Stimulated activated CD4-positive, alpha-beta T cell treated with anti-CD3 and anti-CD28 coated beads, Interleukin-1b, Interleukin-23, amount 100 ng/mL, for 1 hour (primary cell): ENCODE data around the gene BMP8B.

Experiments used
- DNase-seq, 2 donors: peaks; one replicate each; pipeline ENCODE4 v3.0.0-alpha.2; 2020; ENCODE audit warnings: low read depth in 2 of 2

BMP8B gene

GRCh38 chr1:39759436-39759726, 29.3 kb downstream of the BMP8B start:
- no peak for DNase-seq

DNA sequence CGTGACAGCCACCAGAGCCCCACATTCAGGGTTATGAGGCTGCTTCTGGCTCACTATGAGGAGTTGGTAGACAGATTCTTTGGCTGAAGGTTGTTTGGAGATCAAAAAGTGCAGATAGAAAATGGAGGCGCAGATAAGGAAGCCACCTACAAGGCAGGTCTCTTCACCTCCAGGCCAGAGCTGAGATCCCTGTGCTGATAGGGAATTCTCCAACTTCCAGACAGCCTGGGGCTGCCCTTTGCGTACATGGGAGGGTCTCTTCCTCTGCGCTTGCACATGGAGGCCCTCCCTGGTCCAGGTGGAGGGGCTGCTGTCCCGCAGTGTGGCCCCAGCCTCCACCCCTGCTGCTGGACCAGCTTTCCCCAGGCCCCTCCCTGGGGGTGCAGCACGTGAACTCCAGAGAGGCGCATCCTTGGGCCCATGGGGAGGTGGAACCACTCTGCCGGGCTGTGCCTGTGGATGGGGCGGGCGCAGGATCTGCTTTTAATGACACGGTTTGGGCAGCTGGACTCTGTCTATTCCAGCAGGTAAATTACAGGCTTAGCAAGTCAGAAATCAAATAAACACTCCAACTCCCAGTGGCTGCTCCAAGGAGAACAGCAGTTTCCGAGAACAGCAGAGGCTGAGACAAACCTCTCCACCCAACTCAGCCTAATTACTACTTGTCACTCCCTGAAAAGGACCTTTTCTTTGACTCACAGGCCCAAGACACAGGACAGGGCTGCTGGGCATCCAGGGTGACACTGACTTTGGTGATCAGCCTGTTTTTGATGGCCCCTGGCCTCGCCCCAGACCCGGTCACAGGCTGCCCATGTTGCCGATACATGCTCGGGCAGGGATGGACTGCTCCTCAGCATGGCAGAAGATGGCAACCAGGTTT, 29.9 kb downstream of the BMP8B start:
- no peak for DNase-seq

DNA sequence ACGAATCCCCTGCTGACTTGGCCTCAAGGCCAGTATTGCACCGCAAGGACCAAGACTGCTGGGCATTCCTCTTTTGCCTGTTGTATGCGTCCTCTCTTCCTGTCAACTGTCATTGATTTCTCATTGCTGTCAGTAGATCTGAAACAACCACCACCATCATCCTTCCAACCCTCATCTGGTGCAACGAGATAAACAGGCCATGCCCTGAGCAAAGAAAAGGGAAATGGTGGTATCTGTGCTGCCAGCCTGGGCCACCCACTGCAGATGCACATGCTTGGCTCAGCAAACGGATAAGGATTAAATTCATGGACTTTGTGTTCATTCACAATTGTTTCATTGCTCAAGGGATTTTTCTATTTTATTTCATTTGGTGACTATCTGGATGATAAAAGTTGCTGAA, 31.2 kb downstream of the BMP8B start:
- DNase-seq = no peak

DNA sequence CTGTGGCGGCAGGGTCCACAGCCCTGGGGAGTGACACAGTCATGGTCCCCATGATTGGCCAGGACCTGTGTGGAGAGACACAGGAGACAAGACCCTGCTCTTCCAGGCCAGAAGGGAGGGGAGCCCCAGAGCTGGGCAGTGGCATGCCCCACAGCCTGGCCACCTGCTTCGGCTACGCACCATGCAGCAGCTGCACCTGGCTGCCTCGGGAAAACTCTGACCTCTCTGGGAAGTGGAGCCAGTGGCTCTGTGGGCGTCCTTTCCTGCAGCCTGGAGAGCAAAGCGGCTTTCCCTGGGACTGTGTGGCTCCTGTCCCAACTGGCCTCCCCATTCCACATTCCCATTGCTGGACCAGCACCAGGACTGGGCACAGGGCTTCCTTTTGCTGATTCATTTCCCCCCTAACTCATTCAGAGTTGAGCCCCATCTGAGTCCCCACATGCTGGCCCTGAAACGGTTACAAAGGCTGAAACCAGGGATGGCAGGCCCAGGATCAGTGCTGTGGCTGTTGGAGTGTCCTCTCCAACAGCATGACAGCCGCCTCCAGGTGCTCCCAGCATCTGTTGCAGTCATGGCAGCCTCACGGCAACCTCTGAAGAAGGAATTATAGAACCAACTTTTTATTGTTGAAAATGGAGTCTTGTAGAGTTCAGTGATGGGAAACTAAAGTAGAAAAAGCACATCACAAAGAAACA, 32.6 kb downstream of the BMP8B start:
- no peak for DNase-seq

- DNase-seq = no peak
These were observed 33.7 kb downstream of the BMP8B start for GRCh38 chr1:39754906-39755504.

DNA sequence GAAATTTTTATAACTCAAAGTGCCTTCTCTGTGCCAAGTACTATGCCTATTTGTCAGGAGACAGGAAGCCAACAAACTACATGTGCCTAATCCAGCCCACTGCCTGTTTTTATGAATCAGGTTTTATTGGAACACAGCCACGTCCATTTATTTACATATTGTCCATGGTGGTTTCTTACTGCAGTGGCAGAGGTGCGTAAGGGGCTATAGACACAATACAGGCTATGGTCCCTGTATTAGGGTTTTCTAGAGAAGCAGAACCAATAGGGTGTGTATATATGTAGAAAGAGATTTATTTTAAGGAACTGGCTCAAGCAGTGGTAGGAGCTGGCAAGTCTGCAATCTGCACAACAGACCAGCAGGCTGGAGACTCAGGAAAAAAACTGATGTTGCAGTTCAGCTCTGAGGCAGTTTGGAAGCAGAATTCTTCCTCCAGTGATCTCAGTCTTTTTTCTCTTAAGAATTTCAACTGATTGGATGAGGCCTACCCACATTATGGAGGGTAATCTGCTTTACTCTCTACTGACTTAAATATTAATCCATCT, 34.6 kb downstream of the BMP8B start:
- DNase-seq = no peak

GRCh38 chr1:39753132-39754025, 35.3 kb downstream of the BMP8B start:
- no peak for DNase-seq

DNA sequence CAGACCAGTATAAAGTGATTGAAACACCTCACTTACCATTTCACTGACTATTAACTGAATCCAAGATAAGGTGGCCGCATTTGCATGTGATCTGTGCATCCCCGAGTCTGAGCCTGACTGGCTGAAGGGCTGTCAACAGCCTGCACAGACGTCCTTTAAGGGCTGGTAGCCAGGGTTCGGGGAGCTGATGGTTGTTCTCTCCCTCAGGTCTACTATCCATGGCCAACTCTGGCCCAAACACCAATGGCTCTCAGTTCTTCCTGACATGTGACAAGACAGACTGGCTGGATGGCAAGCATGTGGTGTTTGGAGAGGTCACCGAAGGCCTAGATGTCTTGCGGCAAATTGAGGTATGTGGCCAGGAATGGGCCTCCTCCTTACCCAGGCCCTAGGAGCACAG, 36.0 kb downstream of the BMP8B start:
- DNase-seq = no peak

- no peak for DNase-seq
These were observed 37.1 kb downstream of the BMP8B start for GRCh38 chr1:39751595-39751994.

DNA sequence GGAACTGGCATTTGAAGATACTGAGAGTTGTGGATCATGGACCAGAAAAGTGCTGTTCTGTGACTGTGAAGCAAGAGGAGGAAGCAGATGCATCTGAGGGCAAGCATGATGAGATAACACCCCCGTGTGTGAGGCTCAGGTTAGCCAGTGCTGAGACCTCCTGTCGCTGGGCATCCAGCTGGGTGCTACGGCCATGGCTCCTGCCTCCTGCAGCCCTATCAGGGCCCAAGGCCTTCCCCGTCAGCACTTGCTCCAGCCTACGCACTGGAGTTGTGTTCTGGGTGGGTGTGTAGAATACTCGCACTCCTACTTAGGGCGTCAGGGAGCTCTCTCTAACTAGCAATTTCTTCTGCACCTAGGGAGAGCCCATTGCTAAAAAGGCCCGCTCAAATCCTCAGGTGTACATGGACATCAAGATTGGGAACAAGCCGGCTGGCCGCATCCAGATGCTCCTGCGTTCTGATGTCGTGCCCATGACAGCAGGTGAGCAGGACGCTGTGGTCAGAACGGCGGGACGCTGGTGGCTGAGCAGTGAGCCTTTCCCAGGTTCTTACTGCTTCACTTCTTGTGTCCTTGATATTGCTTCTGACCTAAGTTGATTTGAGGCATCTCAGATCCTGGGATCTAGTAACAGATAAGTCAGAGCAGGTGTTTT, 43.5 kb downstream of the BMP8B start:
- DNase-seq = no peak

DNA sequence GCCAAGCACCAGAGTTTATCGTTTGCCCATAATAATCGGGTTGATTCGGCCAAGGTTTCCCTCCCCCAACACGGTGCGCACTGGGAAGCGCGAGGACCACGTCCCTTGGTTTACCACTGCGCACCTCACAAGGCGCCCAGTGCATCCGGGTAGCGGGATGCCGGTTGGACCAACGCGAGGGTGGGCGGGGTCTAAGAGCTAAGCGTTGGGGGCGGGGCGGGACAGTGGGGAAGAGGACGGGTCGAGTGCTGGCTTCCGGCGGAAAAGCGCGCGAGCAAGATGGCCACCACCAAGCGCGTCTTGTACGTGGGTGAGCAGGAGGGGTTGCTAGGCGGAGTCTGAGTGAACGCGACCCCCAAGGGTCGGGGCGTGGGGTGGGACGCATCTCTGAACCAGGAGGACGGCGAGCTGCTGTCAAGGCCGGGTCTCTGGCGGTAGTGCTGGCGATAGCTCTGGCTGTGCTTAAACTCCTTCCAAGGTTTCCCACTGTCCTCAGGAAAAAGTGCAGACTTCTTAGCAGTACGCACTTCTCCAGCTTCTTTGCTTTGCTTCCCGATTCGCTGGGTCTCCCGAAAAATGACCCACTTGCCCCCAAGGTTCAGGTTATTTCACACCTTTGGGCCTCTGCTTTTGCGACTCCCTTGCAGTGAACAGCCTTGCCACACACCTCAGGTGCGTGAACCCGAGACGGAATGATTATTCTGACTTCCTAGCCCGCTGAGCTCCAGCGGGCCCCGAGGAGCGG, 49.9 kb downstream of the BMP8B start, which contains the start of gene PPIE:
TSS of gene PPIE (plus strand) at position 261 of the 745 bp plus-strand sequence. CDS start at position 280, 19 bp downstream.
- DNase-seq = peak; percentile 89 to 96

DNA sequence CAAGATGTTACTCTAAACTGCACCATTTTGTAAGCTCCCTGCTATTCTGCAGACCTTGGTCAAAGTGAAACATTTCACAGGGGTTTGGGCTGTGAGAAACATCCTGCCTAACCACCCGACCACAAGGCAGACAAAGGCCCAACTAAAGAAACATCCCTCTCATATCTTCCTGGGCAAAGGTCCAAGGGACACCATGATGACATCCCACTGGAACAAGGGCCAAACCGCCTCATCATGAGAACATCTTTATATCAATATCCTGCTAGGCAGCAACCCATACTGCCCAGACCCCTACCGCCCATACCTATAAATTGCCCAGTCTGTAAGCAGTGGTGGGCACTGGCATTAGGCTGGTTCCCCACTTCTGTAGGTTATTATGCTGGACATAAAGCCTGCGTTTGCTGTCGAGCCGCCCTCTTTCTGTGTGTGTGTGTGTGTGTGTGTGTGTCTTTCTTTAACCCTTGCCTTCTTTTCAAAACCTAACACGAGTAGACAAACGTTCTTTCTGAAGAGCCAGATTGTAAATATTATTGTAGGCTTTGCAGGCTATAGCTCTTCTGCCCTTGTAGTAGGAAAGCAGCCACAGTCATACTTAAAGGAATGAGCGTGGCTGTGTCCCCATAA, 51.0 kb downstream of the BMP8B start:
- DNase-seq = no peak

GRCh38 chr1:39735731-39736130, 52.9 kb downstream of the BMP8B start:
- DNase-seq = no peak

DNA sequence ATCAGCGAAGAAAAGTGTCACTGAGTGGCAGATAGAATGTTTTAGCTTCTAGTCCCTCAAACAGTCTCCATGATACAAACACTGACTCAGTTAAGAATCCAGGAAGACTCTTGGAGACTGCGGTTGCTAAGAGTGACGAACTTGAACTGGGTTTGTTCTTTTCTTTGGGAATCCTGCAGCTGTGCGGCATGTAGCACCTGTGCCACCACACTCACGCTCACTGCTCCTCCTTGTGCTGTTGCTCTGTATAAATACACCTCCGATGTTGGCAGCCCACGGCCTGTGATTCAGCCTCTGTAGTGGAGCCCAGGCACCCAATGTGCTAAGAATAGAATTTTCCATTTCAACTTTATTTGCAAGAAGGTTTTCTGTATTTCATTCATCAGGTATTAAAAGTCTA, 55.5 kb downstream of the BMP8B start:
- no peak for DNase-seq

DNA sequence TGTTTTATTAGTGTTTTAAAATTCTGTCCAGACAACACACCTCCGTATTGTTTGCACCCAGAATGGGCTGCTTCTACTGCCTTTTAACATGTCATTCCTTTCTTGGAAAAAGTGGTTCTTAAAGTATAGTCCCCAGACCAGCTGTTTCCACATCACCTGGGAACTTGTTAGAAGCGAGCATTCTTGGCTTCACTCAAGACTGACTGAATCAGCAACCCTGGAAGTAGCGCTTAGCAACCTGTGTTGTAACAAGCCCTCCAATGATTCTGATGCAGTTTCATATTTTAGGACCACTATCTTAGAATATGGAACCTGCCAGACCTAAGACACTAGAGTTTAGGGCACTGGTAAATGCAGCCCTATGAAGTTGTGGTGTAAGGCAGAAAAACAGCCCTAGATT, 55.9 kb downstream of the BMP8B start:
- no peak for DNase-seq

- no peak for DNase-seq
These were observed 58.8 kb downstream of the BMP8B start for GRCh38 chr1:39729842-39730241.

DNA sequence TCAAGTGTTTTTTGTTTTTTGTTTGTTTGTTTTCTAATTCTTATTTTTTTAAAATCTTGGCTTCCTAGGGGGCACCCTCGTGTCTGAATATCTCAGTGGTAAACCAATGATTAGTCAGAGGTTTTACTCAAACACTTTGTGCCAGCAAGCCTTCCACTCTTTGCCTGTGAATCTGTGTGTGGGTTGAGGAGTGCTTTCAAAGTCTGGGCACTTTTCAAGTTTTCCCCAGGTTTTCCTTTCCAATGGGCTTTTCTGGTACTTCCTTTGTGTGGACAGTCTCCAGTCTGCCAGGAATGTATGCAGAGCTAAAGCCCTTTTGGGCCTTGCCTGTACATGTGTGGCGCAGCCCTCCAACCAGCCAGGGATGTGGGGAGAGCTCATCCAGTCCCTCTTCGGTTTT, 59.6 kb downstream of the BMP8B start:
- DNase-seq = no peak

- no peak for DNase-seq
These were observed 60.7 kb downstream of the BMP8B start for GRCh38 chr1:39727932-39728317.

DNA sequence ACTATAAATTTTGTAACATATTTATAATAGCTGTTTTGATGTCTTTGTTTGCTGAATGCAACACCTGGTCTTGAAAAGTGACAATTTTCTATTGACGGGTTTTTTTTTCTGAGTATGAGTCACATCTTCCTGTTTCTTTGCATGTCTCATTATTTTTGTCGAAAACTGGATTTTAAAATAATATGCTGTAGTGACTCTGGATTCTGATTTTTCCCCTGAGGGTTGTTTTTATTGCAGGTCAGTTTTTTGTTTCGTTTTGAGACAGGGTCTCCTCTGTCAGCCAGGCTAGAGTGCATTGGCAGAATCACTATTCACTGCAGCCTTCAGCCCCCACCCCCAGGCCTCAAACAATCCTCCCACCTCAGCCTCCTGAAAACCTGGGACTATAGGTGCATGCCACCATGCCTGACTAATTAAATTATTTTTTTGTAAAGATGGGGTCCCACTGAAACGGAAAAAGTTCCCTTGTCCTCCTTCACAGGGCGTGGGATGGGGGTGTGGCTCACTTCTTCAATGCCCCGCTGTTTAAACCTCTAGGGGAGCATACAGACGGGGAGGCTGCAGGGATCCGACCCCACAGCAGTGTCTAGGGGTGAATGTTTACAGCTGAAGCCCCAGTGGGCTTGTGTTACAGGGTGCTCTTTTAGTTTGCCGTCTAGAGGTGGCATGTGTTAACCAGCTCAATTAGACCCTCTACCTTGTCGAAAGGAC, 61.3 kb downstream of the BMP8B start:
- no peak for DNase-seq
